Stimulated activated CD4-positive, alpha-beta T cell treated with anti-CD3 and anti-CD28 coated beads, Interleukin-2, amount 100 ng/mL, for 4 hours (primary cell): ENCODE data around the gene MS4A13.
"Not testable (repeated sequence)": the region's sequence is repeated elsewhere in the genome, so short reads cannot be mapped to it uniquely, and the experiment has no call there.

Source experiments
- DNase-seq: peaks from one replicate; pipeline ENCODE4 v3.0.0-alpha.2; 2020; ENCODE audit warnings: low read depth

Gene MS4A13

GRCh38 chr11:60515144-60515855 is at the start of gene MS4A13:
Gene MS4A13, plus strand, starts transcription at chr11:60515392. Its CDS starts 2,692 bp downstream, at chr11:60518084.
- DNase-seq: no peak

GRCh38 chr11:60468829-60469228 is 46.4 kb upstream of the MS4A13 start:
- no peak for DNase-seq

- DNase-seq: no peak
Measured at GRCh38 chr11:60469723-60470122, 45.5 kb upstream of the MS4A13 start.

- DNase-seq: no peak
Measured at GRCh38 chr11:60477035-60477445, 38.2 kb upstream of the MS4A13 start.

GRCh38 chr11:60482361-60482760 is 32.8 kb upstream of the MS4A13 start:
- DNase-seq: no peak

- DNase-seq: no peak
Measured at GRCh38 chr11:60485987-60486386, 29.2 kb upstream of the MS4A13 start.

- no peak for DNase-seq
Measured at GRCh38 chr11:60492488-60493009, 22.6 kb upstream of the MS4A13 start, which contains the start of gene MS4A12. Gene MS4A12, plus strand, starts transcription at chr11:60492778. Its CDS starts 4,541 bp downstream, at chr11:60497319.

GRCh38 chr11:60493454-60493853 is 21.7 kb upstream of the MS4A13 start:
- DNase-seq: no peak

GRCh38 chr11:60498399-60498798 is 16.8 kb upstream of the MS4A13 start:
- DNase-seq: no peak

GRCh38 chr11:60498853-60499252 is 16.3 kb upstream of the MS4A13 start:
- no peak for DNase-seq

- no peak for DNase-seq
Measured at GRCh38 chr11:60500276-60500910, 14.8 kb upstream of the MS4A13 start.

- DNase-seq: no peak
Measured at GRCh38 chr11:60502221-60502775, 12.9 kb upstream of the MS4A13 start.

GRCh38 chr11:60504219-60504905 is 10.8 kb upstream of the MS4A13 start:
- no peak for DNase-seq

GRCh38 chr11:60509609-60510008 is 5.6 kb upstream of the MS4A13 start:
- not testable (repeated sequence) for DNase-seq

GRCh38 chr11:60510209-60510608 is 5.0 kb upstream of the MS4A13 start:
- not testable (repeated sequence) for DNase-seq

- no peak for DNase-seq
Measured at GRCh38 chr11:60511393-60511792, 3.8 kb upstream of the MS4A13 start.

- no peak for DNase-seq
Measured at GRCh38 chr11:60512651-60513225, 2.5 kb upstream of the MS4A13 start.

GRCh38 chr11:60513496-60514460 is 1.4 kb upstream of the MS4A13 start:
- no peak for DNase-seq

GRCh38 chr11:60528465-60528864 is 13.3 kb downstream of the MS4A13 start:
- DNase-seq: no peak

- no peak for DNase-seq
Measured at GRCh38 chr11:60528934-60529333, 13.7 kb downstream of the MS4A13 start.
